ENCODE data around the gene DNAJC16.
"Not testable (repeated sequence)": the region's sequence is repeated elsewhere in the genome, so short reads cannot be mapped to it uniquely, and the experiment has no call there.

DNAJC16 gene

DNA sequence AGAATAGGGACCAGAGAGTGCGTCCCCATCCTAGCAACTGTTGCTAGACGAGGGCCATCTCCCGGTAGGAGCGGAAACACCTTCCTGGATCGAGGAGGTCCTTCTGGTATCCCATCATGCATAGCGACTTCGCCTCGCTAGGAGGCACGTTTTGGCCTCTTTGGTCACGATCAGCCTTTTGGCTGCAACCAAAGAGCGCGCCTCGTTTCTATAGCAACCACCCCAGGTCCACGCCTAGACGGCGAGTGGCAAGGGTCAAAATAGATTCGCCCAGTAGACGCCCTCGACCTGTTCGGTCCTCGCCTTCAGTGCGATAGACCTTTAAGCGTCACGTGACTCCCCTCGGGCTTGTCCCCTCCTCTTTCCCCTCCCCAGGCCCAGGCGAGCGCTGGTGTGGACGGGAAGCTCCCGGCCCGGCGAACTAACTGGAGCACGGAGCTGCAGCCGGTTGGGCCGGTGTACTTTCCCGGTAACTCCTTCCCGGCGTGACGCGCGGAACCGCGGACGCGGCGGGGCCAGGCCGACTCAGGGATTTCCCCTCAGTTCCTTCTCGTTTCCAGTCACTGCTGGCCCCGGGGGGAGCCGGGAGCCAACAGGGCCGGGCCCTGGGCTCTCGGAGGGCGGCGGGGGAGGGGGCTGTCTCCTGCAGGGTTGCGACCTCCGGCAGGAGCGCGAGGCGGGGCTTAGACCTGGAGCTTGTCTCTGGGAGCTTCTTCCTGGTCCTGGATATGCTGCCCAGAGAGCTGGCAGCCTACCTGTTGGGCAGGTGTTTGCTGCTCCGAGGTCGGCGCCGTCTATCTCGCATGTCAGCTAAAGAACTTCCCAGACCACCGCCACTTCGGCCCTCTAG, at the start of gene DNAJC16:
TSS of gene DNAJC16 (plus strand) at position 359 of the 850 bp plus-strand sequence. CDS start 2,258 bp downstream, outside the sequence.
- in situ Hi-C loops (cut with MboI; ENCODE audit: low sequenced_read_pairs), result no loop called here

DNA sequence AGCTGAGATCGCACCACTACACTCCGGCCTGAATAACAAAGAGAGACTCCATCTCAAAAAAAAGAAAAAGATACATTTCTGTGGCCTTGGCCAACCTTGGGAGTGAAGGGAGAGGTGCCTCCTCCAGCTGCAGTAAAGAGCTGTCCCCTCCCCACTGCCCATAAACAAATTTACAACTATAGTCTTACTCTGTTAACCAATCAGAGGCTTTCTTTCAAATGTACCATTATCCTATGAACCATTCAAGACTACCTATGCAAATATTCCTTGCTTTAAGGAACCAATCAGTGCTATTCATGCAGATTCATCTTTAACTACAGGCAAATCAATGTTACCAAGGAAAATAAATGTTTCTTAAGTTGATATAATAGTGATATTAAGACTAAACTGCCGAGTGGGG, 49.7 kb upstream of the DNAJC16 start:
- in situ Hi-C loops (cut with MboI; ENCODE audit: low sequenced_read_pairs), result no loop called here

DNA sequence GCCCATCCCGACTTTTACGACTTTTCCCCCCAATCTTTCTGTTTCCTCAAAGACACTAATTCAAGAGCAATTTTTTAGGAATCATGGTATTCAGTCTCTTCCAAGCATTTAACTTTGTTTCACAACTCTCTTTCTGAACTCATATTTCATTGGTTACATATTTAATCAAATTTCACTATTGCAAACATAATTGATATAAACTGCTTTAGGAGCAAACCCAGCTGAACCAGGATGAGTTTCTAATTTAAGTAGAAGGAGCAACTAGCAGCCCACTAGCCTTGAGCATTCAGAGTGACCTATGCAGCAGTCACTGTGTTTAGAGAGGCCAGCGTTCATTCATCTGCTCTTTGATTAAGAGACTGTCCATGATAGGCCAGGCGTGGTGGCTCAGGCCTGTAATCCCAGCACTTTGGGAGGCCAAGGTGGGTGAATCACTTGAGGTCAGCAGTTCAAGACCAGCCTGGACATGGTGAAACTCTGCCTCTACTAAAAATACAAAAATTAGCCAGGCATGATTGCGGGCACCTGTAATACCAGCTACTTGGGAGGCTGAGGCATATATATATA, 48.9 kb upstream of the DNAJC16 start:
- in situ Hi-C loops (cut with MboI; ENCODE audit: low sequenced_read_pairs), result no loop called here

DNA sequence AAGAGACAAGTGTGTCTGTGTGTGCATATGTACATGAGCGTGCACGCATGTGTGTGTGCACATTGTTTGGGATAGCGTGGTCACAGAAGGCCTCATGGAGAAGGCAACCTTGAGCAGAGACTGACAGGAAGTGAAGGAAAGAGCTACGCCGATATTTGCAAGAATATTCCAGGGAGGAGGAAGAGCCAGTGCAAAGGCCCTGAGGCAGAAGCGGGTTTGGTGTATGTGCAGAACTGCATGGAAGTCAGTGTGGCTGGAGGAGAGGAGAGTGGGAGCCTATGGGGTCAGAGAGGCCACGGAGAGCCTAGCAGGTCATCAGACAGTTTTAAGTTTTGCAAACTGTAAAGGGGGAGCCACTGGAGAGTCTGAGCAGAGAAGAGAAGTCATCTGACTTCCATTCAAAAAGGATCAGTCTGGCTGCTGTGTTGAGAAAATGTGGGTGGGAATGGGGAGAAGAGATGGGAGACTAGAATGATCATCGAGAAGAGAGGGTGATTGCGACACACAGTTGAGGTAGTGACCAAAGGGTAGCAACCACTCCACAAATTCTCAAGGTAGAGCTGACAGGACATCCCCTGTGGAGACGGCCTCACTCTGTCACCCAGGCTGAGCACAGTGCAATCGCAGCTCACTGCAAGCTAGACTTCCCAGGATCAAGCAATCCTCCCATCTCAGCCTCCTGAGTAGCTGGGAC, 46.8 kb upstream of the DNAJC16 start:
- in situ Hi-C loops (cut with MboI; ENCODE audit: low sequenced_read_pairs), result no loop called here

DNA sequence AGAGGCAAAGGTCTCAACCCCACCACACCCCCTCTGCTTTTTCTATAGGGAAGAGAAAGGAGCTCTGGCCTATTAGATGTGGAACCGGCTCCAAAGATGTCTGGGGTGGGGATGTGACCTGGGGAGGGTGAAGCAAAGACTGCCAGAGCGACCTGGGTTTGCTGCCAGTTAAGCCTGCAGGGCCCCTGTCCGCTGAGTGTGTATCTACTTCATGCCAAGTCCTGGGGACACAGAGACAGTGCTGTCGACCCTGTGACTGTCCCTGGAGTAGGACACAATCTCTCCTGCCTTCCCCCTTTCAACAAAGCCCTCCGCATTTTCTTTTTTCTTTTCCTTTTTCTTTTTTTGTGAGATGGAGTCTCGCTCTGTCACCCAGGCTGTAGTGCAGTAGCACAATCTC, 44.2 kb upstream of the DNAJC16 start:
- in situ Hi-C loops (cut with MboI; ENCODE audit: low sequenced_read_pairs), result not testable (repeated sequence)

DNA sequence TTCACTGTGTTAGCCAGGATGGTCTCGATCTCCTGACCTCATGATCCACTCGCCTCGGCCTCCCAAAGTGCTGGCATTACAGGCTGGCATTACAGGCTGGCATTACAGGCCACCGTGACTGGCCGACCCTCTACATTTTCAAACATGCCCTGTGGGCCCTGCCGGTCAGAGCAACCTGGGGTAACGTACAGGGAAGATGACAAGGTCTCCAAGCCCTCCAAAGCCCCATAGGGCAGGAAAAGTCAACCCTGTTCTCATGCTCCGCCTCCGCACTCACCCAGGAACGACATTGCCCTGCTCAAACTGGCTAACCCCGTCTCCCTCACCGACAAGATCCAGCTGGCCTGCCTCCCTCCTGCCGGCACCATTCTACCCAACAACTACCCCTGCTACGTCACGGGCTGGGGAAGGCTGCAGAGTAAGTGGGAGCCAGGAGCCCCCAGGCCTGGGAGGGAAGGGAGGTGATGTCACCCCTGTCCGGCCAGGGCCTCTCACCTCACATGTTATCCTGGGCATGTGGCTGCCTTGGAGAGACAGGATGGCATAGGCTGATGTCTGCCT, 43.6 kb upstream of the DNAJC16 start:
- in situ Hi-C loops (cut with MboI; ENCODE audit: low sequenced_read_pairs), result not testable (repeated sequence)

DNA sequence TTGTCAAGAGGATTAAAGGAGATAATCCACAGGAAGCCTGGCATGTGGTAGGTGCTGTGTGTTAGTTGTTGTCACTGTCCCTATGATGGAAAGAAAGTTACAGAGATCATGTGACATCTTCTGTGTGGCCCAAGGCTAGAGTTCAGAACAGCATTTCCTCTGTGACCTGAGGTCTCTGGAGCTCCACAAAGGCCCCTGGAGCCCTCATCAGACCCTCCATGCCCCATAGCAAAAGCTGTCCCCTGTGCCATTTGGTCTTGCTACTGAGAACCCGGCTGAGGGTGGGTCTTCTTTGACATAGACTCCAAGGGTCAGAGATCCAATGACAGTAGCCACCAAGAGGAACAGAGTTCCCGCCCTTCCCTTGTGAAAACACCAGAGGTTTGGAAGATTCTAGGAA, 42.7 kb upstream of the DNAJC16 start:
- in situ Hi-C loops (cut with MboI; ENCODE audit: low sequenced_read_pairs), result no loop called here

DNA sequence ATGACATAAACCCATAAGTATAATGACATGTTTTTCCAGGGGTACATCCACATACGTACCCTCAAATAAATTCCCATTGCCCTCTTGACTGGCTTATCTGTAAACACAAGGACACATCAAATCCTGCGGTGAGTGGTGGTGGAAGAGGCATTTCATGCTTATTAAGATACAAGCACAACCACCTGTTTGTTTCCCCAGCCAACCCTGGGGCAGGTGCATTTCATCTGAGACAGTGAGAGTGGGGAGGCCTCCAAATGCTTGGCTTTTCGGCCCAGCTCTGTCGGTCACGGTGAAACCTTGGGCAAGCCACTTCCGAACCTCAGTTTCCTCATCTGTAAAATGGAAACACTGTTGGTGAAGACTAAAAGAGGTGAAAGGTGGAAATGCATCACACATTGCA, 42.2 kb upstream of the DNAJC16 start:
- in situ Hi-C loops (cut with MboI; ENCODE audit: low sequenced_read_pairs), result not testable (repeated sequence)

DNA sequence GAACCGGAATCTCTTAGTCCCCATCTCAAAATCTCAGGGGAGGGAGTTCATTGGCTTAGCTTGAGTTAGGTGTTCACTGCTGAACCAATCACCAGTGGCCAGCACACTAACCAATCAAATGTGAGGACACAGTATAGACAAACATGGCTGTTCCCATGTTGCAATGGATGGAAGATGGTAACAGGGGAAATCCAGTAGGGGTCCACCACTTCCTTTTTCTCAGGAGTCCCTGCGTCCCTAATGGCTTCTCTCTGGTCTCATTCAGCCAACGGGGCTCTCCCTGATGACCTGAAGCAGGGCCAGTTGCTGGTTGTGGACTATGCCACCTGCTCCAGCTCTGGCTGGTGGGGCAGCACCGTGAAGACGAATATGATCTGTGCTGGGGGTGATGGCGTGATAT, 41.0 kb upstream of the DNAJC16 start:
- in situ Hi-C loops (cut with MboI; ENCODE audit: low sequenced_read_pairs), result no loop called here

DNA sequence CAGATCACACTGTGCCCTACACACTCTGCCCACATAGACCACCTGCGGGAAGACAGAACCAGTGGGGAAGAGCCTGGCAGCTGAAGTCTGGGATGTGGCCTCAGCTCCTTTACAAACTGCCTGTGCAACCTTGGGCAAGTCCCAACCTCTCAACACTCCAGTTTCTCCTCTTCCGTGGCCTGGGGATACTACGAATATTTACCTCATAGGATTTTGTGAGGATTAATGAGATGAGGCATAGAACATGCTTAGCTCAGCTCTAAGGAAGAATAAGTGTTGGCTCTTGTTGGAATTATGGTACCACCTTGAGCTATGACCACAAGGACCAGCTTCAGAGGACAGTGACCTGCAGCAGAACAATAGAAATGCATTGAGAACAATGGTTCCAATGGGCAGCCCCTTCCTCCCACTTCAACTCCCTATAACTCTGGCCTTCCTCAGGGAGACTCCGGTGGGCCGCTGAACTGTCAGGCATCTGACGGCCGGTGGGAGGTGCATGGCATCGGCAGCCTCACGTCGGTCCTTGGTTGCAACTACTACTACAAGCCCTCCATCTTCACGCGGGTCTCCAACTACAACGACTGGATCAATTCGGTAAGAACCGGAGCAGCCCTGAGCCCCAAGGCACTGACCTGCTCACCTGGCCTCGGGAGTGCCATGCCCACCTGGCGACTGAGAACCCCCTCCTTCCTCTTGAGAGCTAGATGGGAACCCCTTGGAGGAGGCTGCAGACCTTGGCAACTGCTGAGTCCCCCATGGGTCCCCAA, 39.6 kb upstream of the DNAJC16 start:
- in situ Hi-C loops (cut with MboI; ENCODE audit: low sequenced_read_pairs), result not testable (repeated sequence)

DNA sequence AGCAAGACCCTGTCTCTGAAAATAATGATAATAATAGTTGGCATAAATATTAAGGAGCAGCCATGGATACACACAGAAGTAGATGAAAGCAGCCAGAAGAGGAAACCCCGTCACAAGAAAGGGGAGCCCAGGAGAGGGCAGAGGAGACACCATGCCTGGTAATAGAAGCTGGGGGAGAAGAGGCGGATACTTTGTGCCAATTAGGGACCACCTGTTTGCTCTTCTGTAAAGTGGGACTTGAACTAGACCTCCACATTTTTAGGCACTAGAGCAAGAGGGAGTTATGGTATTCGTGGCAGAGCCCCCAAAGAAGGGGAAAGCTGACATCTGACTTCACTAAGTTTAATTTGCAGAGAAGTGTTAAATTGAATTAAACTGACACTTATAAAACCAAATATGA, 38.3 kb upstream of the DNAJC16 start:
- in situ Hi-C loops (cut with MboI; ENCODE audit: low sequenced_read_pairs), result no loop called here

DNA sequence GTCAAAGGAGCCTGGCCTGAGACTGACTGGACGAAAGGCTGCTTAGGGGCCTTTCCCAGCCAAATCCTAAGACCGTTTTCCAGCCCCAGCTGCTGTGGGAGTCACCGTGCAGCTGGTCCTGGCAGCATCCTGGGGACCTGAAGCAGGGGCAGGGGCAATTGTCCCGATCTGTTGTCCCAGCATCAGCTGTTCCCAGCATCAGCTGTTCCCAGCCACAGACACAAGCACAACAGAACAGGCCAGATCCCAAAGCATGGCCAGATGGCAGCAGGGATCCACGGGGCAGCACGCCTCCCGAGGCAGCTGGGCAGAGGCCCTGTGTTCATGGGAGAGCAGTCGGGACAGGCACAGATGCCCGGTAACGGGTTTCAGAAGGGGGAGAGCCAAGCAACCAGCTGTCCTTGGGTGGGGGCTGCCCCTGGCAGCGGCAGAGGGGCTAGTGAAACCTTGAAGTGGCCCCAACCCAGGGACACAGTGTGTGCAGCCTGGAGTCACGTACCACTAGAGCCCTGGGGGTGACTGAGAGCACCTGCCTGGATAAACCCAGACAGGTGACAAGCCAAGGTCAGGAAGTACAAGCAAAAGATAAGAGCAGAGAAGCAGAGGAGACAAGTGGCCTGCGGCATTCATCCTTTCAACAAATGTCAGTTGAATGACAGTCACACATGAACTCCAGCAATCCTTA, 37.5 kb upstream of the DNAJC16 start:
- in situ Hi-C loops (cut with MboI; ENCODE audit: low sequenced_read_pairs), result no loop called here

DNA sequence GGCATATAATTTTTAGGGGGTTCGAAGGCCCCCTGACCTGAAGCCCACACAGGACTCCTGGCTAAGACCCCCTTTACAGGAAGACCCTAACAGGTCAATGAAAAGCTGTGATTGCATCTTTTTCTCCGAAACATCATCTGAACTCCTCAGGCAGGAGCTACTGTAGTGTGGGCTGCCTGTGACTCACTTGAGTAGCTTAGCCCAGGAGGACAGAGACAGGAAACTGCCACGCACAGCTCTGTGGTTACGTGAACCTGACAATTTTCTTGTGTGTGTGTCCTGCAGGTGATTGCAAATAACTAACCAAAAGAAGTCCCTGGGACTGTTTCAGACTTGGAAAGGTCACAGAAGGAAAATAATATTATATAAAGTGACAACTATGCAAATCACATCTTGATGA, 35.6 kb upstream of the DNAJC16 start:
- in situ Hi-C loops (cut with MboI; ENCODE audit: low sequenced_read_pairs), result not testable (repeated sequence)

DNA sequence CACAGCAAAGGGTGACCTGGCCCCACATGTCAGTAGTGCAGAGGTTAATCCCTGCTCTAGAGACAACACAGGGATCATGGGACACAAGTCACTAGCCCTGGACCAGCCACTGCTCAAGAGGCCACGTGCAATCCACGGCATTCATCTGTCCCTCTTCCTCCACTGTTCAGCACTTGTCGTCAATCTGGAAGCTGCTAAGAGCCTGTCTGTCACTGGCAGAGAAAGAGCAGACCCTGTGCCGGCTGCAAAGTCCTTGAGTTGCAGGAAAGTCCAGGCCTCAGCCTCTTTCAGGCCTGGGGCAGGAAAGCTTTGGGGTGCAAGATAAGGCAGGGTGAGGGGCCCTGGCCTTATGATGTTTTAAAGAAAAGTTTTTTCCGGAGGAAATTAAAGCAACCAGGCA, 34.1 kb upstream of the DNAJC16 start:
- in situ Hi-C loops (cut with MboI; ENCODE audit: low sequenced_read_pairs), result no loop called here

DNA sequence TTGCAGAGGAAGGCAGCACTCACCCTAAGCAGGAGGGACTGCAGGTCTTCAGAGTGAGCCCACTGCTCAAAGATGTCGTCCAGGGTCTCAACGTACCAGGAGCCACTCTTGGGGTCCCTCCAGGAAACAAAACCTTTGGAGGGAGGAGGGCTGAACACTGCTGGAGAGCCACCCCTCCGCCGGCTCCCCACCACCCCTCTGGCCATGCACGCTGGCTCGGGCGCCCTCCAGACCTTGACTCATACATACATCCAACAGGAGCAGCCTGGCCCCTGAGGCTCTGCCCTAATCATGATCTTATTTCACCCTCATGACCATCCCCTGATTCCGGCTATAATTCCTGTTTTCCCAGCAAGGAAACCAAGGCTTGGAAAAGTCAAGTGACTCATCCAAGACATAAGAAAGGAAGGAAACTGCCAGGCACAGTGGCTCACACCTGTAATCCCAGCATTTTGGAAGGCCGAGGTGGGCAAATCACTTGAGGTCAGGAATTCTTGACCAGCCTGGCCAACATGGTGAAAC, 32.7 kb upstream of the DNAJC16 start:
- in situ Hi-C loops (cut with MboI; ENCODE audit: low sequenced_read_pairs), result no loop called here

DNA sequence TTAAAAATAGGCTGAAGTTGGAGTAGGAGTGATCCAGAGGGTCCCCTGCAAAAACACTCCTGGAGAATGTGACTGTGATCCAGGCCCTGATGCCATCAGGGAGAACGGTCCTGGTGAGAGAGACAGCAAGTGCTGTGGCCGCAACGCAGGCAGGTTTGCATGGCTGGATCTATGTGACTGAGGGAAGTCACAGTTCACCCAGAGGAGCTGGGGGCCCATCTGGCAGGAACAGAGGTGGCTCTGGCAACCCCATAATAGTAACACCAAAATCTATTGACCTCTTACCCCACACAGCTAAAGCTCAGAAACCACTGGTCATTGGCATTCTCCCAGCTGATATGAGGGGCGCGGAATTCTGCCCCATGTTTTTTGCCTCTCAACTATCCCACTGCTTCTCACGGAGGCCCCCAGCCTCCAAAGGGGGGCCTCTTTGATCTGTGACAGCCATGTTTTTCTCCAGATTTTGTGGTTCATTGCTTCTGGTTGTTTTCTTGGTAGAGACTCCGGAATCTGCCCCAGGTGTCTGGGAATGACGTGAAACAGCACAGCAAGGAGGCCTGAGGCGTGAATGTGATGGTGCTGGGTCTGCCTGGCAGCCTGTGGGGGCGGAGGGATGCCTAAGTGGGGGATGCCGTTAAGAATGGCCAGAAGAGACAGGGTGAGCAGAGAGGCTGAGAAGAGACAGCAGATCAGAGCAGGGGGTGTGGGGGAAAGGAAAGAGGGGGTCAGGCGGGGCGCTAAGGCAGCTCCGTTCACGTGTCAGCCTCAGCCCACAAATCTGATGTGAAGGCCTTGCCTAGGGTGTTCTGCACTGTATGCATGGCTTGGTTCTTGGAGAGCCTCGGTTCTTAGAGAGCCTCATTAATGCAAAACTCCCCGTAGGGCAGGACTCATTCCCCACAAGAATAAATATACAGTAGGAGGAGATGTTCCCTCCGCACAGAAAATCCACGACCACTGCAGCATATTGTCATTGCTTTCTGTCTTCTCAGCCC, 26.2 kb upstream of the DNAJC16 start:
- in situ Hi-C loops (cut with MboI; ENCODE audit: low sequenced_read_pairs), result no loop called here

DNA sequence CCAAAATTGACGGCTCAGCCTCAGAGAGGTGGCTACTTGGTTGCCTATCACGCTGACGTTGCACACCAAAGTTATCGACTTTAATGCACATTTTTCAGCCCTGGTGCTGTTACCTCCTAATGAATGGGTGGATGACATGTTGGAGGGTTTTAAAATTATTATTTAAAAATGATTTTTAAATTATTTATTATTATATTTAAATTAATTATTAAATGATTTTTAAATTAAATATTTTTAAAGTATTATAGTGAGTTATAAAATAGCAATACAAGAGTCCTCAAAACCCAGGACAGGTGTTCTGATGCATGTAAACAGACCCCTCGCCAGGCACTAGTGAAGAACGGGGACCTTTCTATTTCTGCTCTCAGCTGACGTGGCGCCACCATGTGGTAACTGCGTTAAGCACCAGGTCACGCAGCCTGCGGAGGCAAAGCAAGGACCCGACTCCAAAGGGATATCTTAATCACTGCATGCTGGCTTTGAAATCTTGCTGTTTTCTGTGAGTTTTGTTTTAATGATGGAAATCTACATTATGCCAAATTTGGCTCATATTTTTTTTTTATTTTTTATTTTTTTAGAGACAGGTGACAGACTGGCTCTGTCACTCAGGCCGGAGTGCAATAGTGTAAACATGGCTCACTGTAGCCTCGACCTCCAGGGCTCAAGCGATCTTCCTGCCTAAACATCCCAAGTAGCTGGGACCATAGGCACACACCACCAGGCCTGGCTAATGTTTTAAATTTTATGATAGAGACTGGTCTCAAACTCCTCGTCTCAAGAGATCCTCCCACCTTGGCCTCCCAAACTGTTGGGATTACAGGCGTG, 25.2 kb upstream of the DNAJC16 start:
- in situ Hi-C loops (cut with MboI; ENCODE audit: low sequenced_read_pairs), result no loop called here

DNA sequence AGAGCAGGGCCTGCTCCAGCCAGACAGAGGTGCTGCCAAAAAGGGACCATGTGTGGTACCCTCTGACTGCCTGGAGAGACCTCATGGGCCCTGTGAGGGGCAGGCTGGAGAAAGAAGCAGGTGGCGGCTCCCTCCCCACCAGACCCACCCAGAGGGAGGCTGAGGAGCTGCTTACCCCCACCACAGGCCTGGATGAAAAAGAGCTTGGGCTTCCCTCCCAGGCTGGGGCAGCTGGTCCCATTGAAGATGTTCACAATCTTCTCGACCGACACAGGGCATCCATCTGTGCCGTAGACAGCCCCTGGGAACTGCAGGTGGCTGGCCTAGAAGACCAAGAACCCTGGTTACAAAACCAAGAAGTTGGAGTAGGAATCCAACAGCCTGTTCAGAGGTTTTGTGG, 22.2 kb upstream of the DNAJC16 start:
- in situ Hi-C loops (cut with MboI; ENCODE audit: low sequenced_read_pairs), result no loop called here
